ENCODE measurements around the gene DDX1. TPM values are rescaled to one million over a fixed set of nuclear protein-coding genes. Genes with fewer than 3 reads are reported as not detected.
A peak's percentile ranks its signal among the peaks of the same experiment; 100 is the strongest.

DDX1 gene
- total and polyA plus RNA-seq, 2 experiments from 2014 or later, result 37.5 to 109 TPM

GRCh38 chr2:15636972-15637785, 45.5 kb downstream of the DDX1 start:
- Histone ChIP-seq H3K9me3 (ENCODE audit: low read depth) (no peaks in the 10 kb centered on the region), H3K36me3 (peaks cover 2% of the 10 kb centered on the region), H3K27me3 (no peaks in the 10 kb centered on the region), H3K27ac (no peak overlapping the region), H3K4me3 (no peak overlapping the region), H3K4me1 (ENCODE audit: low read depth) (peaks cover 26% of the 10 kb centered on the region)
- DNase-seq (ENCODE audit: low read depth in 1 of 2, low spot score in 1 of 2), result peak; percentile 83 to 85
- TF ChIP-seq CTCF (IDR thresholded peaks at IDR 0.05; ENCODE audit: low read depth, low read length), result peak; percentile 86

GRCh38 chr2:15638720-15639119, 47.1 kb downstream of the DDX1 start:
- TF ChIP-seq CTCF (IDR thresholded peaks at IDR 0.05; ENCODE audit: low read depth, low read length), result no peak
- Histone ChIP-seq H3K4me3 (no peak overlapping the region), H3K27me3 (no peaks in the 10 kb centered on the region), H3K4me1 (ENCODE audit: low read depth) (peaks cover 17% of the 10 kb centered on the region), H3K36me3 (no peaks in the 10 kb centered on the region), H3K27ac (no peak overlapping the region), H3K9me3 (ENCODE audit: low read depth) (no peaks in the 10 kb centered on the region)
- peak in 1 of 2 donors; percentile 42 for DNase-seq (ENCODE audit: low read depth in 1 of 2, low spot score in 1 of 2)

- no peak for TF ChIP-seq CTCF (IDR thresholded peaks at IDR 0.05; ENCODE audit: low read depth, low read length)
- Histone ChIP-seq H3K27ac (no peak overlapping the region), H3K27me3 (no peaks in the 10 kb centered on the region), H3K4me3 (no peak overlapping the region), H3K4me1 (ENCODE audit: low read depth) (peaks cover 17% of the 10 kb centered on the region), H3K36me3 (no peaks in the 10 kb centered on the region), H3K9me3 (ENCODE audit: low read depth) (no peaks in the 10 kb centered on the region)
- DNase-seq (ENCODE audit: low read depth in 1 of 2, low spot score in 1 of 2), result no peak
These were observed 47.9 kb downstream of the DDX1 start for GRCh38 chr2:15639323-15640251.

GRCh38 chr2:15640261-15640711, 48.6 kb downstream of the DDX1 start:
- no peaks in the 10 kb centered on the region for H3K9me3 ChIP-seq (ENCODE audit: low read depth)
- no peaks in the 10 kb centered on the region for H3K36me3 ChIP-seq
- no peaks in the 10 kb centered on the region for H3K27me3 ChIP-seq
- peak in 1 of 2 donors; percentile 83 for DNase-seq (ENCODE audit: low read depth in 1 of 2, low spot score in 1 of 2)
- H3K4me1 ChIP-seq (ENCODE audit: low read depth), result peaks cover 17% of the 10 kb centered on the region
- H3K27ac ChIP-seq, result no peak overlapping the region
- TF ChIP-seq CTCF (IDR thresholded peaks at IDR 0.05; ENCODE audit: low read depth, low read length), result no peak
- H3K4me3 ChIP-seq, result no peak overlapping the region

GRCh38 chr2:15640784-15641183, 49.1 kb downstream of the DDX1 start:
- H3K9me3 ChIP-seq (ENCODE audit: low read depth), result no peaks in the 10 kb centered on the region
- H3K27me3 ChIP-seq, result no peaks in the 10 kb centered on the region
- no peaks in the 10 kb centered on the region for H3K36me3 ChIP-seq
- peaks cover 17% of the 10 kb centered on the region for H3K4me1 ChIP-seq (ENCODE audit: low read depth)
- no peak for DNase-seq (ENCODE audit: low read depth in 1 of 2, low spot score in 1 of 2)
- no peak overlapping the region for H3K4me3 ChIP-seq
- H3K27ac ChIP-seq, result no peak overlapping the region
- TF ChIP-seq CTCF (IDR thresholded peaks at IDR 0.05; ENCODE audit: low read depth, low read length), result no peak
